Measurements from ENCODE around the gene SLCO1C1.

SLCO1C1 gene

GRCh38 chr12:20800160-20800559 lies 105.0 kb downstream of the SLCO1C1 start:
- ATAC-seq = no peak

- ATAC-seq = no peak
Observed at GRCh38 chr12:20801035-20801434, 105.9 kb downstream of the SLCO1C1 start.

Data from activated CD4-positive, CD25-positive, alpha-beta regulatory T cell treated with anti-CD3 and anti-CD28 coated beads, Interleukin-2, amount 50 U/mL, for 24 hours (primary cell).